ENCODE results near the gene FAM184A.

The FAM184A gene

DNA sequence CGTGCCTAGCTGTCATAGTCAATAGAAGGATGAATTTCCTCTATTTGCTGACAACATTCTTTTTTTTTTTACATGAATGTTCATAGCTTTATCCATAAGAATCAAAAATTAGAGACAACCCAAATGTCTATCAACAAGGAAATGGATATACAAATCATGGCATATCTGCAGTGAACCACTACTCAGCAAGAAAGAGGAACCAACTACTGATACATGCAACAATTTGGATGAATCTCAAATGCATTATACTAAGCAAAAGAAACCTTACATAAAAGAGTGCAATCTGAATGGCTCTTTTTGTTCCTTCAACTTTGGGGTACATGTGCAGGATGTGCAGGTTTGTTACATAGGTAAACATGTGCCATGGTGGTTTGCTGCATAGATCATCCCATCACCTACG is 125.8 kb downstream of the FAM184A start:
- DNase-seq, result no peak

DNA sequence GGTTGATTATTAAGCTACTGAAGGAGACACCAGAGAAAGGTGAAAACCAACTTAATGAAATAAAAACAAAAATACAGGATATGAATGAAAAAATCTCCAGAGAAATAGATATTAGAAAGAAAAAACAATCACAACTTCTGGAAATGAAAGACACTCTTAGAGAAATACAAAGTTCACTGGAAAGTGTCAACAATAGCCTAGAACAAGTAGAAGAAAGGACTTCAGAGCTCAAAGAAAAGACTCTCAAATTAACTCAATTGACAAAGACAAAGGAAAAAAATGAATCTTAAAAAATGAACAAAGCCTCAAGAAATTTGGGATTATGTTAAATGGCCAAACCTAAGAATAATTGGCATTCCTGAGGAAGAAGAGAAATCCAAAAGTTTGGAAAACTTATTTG is 133.2 kb downstream of the FAM184A start:
- DNase-seq, result no peak

DNA sequence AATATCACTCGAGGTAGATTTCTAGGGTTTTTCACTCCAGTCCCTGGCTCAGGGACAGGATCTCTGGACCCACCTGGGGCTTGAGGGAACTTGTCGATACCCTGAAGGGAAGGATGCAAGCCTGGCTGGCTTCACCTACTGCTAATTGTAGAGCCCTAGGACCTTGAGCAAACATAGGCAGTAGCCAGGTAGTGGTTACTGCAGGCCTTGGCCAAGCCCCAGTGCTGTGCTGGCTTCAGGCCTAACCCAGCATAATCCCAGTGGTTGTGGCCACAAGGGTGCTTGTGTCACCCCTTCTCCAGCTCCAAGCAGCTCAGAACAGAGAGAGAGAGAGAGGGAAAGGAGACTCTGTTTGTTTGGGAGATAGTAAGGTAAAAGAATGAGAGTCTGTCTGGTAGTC is 137.7 kb downstream of the FAM184A start:
- no peak for DNase-seq

DNA sequence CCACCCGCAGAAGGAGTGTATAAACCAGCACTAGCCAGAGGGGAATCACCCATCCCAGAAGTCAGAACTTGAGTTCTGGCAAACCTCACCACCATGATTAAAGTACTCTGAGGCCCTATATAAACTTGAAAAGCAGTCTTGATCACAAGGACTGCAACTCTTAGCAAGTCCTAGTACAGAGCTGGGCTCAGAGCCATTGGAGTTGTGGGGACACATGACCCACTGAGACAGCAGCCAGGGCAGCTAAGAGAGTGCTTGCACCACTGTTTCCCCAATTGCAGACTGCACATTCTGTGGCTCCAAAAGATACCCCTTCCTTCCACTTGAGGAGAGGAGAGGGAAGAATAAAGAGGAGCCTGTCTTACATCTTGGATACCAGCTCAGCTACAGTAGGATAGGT is 138.8 kb downstream of the FAM184A start:
- no peak for DNase-seq

DNA sequence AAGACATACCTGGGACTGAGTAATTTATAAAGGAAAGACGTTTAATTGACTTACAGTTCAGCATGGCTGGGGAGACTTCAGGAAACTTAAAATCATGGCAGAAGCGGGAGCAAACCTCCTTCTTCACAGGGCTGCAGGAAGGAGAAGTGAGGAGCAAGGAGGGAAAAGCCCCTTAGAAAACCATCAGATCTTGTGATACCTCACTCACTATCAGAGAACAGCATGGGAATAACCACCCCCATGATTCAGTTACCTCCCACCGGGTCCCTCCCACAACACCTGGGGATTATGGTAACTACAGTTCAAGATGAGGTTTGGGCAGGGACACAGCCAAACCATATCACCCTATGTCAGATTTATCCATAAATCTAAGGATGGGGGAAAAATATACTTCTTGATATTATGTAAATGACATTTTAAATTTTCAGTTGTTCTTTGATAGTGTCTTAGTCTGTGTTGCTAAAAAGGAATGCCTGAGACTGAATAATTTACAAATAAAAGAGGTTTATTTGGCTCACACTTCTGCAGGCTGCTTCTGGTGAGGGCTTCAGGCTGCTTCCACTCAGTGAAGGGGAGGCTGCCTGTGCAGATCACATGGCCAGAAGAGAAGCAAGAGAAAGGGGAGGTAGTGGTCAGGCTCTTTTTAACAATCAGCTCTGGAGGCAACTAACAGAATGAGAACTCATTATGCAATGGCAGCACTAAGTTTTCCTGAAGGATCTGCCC is 142.3 kb downstream of the FAM184A start:
- no peak for DNase-seq

DNA sequence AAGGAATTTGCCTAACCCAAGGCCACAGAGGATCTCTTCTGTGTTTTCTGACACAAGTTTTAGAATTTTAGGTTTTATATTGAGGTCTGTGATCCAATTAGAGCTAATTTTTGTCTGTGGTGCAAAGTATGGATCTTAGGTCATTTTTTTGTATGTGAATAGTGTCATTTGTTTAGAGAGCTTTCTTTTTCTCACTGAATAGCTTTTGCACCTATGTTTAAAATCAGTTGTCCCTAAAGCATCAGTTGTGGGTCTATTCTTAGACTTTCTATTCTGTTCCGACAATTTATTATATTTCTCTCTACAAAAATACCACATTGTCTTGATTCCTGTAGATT is 143.2 kb downstream of the FAM184A start:
- DNase-seq, result no peak

DNA sequence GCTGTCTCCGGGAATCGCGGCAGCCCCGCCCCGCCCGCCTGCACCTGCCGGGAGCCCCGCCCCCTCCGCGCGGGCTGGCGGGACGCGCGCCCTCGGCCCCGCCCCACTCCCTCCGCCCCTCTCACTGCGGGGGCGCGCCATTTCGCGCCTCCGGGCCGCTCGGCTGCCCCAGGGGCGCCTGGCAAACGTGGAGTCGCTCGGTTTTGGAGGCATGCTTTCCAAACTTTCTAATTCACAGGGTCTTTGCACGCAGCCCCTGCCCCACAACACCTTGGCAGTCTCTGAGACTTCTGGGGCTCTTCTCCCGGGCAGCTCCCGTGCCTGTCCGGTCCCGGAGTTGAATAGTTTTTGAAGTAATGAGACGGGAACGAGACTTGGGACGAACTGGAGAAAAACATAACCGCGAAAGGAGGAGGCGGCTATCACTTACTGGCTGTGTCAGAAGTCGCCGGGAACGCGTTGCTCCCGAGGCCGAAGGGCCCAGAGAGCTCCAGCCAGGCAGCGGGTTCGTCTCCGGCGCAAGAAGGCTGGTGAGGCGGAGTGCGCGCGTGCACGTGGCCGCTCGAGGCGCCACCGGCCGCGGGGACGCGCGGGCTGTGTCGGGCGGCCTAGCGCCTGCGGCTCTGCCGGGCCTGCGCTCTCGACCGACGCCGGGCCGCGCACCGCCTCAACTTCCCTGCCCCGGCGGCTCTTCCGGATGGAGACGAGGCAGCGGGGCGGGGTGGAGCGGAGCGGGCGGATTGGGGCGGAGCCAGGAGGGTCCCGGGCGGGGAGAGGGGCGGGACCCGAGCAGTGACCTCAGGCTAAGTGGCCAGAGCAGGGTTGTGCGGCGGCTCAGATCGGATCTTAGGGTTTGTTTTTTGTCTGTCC is 143.8 kb downstream of the FAM184A start, which contains the start of gene MCM9:
Gene MCM9, minus strand, starts transcription at position 699 of the 870 bp plus-strand sequence. CDS start 3,436 bp downstream, outside the sequence.
- peak; percentile 94 for DNase-seq

DNA sequence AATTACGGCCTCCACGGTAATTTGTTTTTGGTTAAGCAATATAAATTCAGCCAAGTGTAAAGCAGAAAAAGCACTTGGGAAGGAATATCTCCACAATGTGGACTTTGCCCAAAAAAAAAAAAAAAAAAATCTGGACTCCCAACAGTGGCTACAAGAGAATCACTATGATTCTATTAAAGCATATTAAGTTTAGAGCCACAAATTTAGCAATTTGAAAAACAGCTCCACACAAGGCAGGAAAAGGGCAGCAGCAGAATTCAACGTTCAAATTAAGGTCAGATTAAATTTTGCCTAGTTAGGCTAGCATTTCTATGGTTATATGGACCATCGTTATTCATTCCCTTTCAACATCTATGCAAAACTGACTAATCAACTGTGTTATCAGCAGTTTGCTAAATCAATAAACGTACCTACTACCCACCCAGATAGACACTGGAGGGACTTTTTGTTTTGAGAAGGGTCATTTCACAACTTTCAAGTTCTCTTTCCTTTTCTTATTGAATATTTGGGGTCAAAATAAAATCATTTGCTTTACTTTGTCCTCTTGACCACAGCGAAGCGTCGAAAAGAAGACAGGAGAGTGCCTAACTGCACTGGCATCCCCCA is 144.5 kb downstream of the FAM184A start:
- DNase-seq, result no peak

DNA sequence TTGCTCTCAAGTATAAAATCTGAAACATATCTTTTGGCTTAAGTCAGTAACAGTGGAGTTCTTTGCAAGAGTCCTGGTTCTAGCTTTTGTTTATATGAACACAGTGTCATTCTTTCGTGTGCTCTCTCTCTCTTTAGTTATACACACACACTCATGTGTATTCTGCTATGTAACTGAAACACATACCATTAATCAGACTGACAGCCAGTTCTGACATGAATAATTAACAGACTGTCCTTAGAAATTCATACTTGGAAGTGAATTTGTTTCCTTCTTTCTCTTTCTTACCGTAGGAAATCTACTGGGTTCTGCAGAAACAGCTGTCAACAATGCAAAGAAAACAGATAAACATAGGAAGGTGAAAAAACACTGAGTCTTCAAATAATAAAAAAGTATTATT is 146.0 kb downstream of the FAM184A start:
- DNase-seq, result no peak

DNA sequence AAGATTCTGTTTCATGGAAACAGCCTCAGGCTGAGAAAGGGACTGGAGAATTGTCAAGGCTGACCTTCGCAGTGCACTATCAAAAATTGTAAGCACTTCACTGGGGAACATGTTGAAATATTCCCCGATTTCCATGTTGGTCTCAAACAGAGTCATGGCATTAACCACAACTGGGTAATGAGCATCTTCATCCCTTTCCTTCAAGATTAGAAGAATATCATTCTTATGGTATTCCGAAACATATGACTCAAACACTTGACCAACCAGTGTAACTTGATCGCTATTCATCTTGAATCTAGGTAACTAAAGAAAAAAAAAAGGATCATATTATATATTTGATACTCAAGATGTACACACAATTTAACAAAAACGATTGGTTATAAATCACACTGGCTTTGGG is 147.0 kb downstream of the FAM184A start:
- no peak for DNase-seq

DNA sequence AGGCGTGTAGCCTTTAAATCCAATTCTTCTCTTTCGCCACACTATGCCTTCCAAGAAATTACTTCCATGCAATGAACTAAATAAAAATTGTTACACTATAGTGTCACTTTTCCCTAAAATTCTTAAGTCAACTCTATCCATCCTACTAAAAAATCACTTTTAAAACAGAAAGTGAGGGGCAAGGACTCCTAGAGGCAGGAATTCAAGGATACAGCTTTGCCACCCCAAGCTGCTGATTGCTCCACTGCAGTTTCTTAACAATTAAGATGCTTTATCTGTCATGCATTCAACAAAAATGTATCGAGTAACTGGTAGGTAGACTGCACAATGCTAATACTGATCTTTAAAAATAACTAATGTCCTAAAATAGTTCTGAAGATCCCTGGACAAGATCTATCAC is 147.8 kb downstream of the FAM184A start:
- no peak for DNase-seq

DNA sequence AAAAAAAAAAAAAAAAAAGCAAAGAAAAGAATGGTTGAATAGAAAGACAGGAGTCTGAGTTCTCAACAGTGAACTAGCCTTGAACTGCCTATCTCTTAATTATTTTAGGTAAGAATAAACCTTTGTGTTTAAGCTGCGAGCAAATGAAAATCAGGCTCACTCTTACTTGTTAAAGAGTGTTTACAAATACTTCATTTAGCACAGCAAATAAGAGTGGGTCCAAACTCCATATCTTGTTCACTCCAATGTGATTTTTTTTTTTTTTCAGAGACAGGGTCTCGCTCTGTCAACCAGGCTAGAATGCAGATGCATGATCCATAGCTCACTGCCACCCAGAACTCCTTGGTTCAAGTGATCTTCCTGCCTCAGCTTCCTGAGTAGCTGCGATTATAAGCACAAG is 155.4 kb downstream of the FAM184A start:
- no peak for DNase-seq

DNA sequence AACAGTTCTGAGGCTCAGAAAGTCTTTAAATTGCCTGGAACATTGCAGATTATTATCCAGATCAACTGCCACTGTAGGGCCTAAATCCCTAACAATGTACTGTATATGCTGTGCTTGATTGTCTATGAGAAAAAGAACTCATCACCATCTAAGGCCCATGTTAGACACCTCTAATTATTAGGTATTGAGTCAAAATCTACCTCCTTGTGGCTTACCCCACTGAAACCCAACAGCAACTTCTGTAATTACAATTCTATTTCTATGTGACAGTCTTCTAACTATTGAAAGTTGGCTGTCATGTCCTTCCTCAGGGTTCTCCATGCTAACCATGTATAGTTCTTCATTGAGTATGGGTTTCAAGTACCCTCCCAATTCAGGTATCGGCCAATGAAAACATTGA is 157.4 kb downstream of the FAM184A start:
- no peak for DNase-seq

DNA sequence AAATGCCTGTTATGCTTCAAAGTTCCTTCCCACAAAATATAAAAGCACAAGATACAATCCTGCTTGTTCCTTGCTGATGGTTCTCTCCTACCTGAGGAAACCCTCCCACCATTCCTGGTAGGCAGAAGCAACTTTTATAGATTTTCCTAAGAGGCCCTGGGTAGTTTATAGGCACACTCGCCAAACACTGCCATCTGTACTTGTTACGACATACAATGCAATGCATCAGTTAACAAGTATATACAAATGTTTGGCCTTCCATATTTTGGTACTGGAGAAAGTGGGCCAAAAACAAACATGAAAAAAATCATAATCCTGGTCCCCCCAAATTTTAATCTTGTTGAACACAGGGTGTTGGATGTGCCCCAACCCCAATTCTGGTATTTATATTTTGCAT is 160.1 kb downstream of the FAM184A start:
- no peak for DNase-seq

DNA sequence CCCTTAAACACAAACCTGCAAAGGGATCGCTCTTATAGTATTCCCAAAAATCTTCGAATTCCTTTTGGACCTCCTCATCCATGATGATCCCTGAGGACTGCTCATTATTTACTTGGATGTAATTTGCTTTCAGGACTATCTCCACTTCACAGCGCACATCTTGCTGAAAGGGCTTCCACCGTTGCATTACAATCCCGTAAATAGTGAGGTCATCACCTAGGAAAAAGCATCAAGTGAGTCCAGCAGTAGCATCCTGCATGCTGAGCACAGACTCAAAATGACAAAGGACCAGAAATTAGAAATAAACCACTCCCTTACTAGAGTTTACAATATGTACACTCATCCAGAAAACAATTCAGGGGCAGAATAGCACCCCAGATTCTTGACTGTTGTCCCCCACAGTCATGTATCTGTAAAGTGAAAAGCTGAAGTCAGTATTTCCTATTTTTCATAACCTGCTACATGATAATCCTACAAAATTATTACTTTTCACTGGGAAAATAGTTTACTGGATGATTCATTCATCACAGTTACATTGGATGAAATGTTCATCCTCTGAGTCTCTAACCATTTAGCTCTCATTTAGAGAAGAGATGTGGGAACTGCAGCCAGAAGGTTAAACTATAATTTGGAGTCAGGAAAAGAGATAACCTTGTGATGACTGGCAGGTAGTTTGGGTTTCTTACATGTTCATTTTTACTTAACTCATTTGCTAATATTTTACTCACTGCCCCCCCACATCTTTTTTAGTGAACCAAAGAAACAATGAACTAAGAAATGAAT is 160.7 kb downstream of the FAM184A start:
- DNase-seq, result no peak

DNA sequence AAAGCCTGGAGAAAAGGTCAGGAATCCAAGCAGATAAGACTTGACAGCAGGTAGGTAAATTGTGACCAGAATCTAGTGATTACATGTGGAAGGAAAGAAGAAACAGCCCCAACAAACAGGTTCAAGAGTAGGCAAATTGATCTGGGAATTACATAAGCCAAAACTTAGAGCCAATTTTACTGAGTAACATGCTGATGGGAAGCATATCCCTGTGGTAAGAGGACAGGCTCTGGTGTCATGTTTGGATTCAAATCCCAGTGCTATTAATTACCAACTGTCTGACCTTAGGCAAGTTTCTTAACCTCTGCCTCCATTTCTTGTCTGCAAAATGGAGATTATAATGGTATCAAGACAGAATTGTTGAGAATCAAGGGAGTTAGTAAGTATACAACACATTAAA is 163.9 kb downstream of the FAM184A start:
- no peak for DNase-seq

DNA sequence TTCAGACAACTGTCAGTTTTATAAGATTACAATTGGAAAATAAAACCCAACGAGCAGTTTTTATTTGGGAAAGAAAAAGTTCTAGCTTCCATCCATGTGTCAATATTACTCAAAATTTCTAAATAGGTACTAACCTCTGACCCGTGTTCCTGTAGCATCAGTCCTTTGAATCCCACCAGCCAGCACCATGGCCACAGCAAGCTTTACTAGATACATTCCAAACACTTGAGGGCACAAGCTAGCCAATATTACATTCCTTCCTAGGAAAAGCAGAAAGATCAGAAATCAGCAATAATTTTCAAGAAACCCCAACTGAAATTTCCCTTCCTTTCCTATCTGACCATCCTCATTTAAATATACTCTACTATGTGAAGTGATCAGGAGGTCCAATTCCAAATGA is 165.3 kb downstream of the FAM184A start:
- no peak for DNase-seq

DNA sequence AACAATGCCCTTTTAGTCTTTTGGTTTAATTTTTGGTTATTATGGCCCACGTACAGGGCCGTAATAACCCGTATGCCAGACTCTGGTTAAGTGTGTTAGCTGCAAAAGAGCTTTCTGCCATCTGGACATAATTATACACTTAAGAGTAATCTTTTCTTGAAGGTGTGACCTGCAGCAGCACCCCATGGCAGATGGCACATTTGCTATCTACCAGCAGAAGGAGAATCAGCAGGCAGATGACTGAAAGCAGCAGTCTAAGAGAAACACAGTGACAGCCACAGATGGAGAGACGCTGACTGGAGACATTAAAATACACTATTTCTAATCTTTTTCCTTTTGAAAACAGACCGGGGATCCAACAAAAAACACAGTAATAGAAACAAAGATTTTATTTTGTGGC is 165.8 kb downstream of the FAM184A start:
- no peak for DNase-seq
